Mesenchymal stem cell (in vitro differentiated cells and primary cell): Measurements from ENCODE around the gene CD8B.
A peak's percentile ranks its signal among the peaks of the same experiment; 100 is the strongest.

ENCODE experiments used
- DNase-seq: peaks from one replicate; pipeline ENCODE4 v3.0.0-alpha.2; 2013
- H2AFZ ChIP-seq: one replicate; pipeline ENCODE4 v1.6.1; 2013; ENCODE audit warnings: low read depth, mild to moderate bottlenecking, control low read depth, inconsistent platforms, low read length, moderate library complexity
- H2AK5ac ChIP-seq: 2 replicates; pipeline ENCODE4 v1.6.1; 2013; ENCODE audit warnings: low read length, moderate library complexity, mild to moderate bottlenecking, inconsistent platforms; ENCODE audit not compliant: severe bottlenecking
- H2BK120ac ChIP-seq: one replicate; pipeline ENCODE4 v1.6.1; 2013; ENCODE audit warnings: low read depth, mild to moderate bottlenecking, inconsistent platforms, low read length, moderate library complexity
- H2BK12ac ChIP-seq, 2 experiments: one replicate each; pipeline ENCODE4 v1.6.1; 2013; ENCODE audit warnings: inconsistent platforms in 2 of 2, low read length in 2 of 2, mild to moderate bottlenecking in 2 of 2, moderate library complexity in 2 of 2, control low read depth in 1 of 2
- H2BK15ac ChIP-seq: one replicate; pipeline ENCODE4 v1.6.1; 2013; ENCODE audit warnings: mild to moderate bottlenecking, low read depth, inconsistent platforms; ENCODE audit not compliant: poor library complexity, severe bottlenecking
- H2BK5ac ChIP-seq: 2 replicates; pipeline ENCODE4 v1.6.1; 2013; ENCODE audit warnings: low read depth, mild to moderate bottlenecking, low read length, control low read depth, inconsistent platforms; ENCODE audit not compliant: poor library complexity, severe bottlenecking
- H3K14ac ChIP-seq, 2 experiments: one replicate each; pipeline ENCODE4 v1.6.1; 2013; ENCODE audit warnings: inconsistent platforms in 2 of 2, low read length in 2 of 2, control low read depth in 1 of 2, mild to moderate bottlenecking in 1 of 2, moderate library complexity in 1 of 2
- H3K18ac ChIP-seq, 2 experiments: one replicate each; pipeline ENCODE4 v1.6.1; 2013; ENCODE audit warnings: inconsistent platforms in 2 of 2, low read length in 2 of 2, control low read depth in 1 of 2, low read depth in 1 of 2, mild to moderate bottlenecking in 1 of 2
- H3K23ac ChIP-seq, 2 experiments: one replicate each; pipeline ENCODE4 v1.6.1; 2013; ENCODE audit warnings: inconsistent platforms in 2 of 2, low read length in 2 of 2, mild to moderate bottlenecking in 2 of 2, moderate library complexity in 2 of 2, control low read depth in 1 of 2
- H3K27ac ChIP-seq: 2 replicates; pipeline ENCODE4 v1.5.1; 2013; ENCODE audit warnings: mild to moderate bottlenecking, moderate library complexity, low read length, control low read depth, inconsistent platforms; ENCODE audit not compliant: poor library complexity, severe bottlenecking
- H3K27me3 ChIP-seq, 2 experiments: 2 replicates each; pipeline versions ENCODE4 v1.6.1 to v1.7.0; 2013; ENCODE audit warnings: low read length in 2 of 2, mild to moderate bottlenecking in 2 of 2, moderate library complexity in 2 of 2, control low read depth in 1 of 2, inconsistent platforms in 1 of 2; ENCODE audit not compliant: control insufficient read depth in 1 of 2, insufficient read depth in 1 of 2
- H3K36me3 ChIP-seq, 2 experiments: 2 replicates each; pipeline versions ENCODE4 v1.6.1 to v1.7.0; 2013; ENCODE audit warnings: low read length in 2 of 2, control low read depth in 1 of 2, inconsistent platforms in 1 of 2, low read depth in 1 of 2, mild to moderate bottlenecking in 1 of 2; ENCODE audit not compliant: insufficient read depth in 2 of 2, control insufficient read depth in 1 of 2
- H3K4ac ChIP-seq, 2 experiments: one replicate each; pipeline ENCODE4 v1.6.1; 2013; ENCODE audit warnings: inconsistent platforms in 2 of 2, low read length in 2 of 2, mild to moderate bottlenecking in 2 of 2, moderate library complexity in 2 of 2, control low read depth in 1 of 2, low read depth in 1 of 2
- H3K4me1 ChIP-seq: 2 replicates; pipeline ENCODE4 v1.6.1; 2013; ENCODE audit warnings: low read depth, low read length, control low read depth; ENCODE audit not compliant: control insufficient read depth, insufficient read depth
- H3K4me2 ChIP-seq: 2 replicates; pipeline ENCODE4 v1.6.1; 2013; ENCODE audit warnings: low read length, mild to moderate bottlenecking, inconsistent platforms; ENCODE audit not compliant: poor library complexity, severe bottlenecking
- H3K4me3 ChIP-seq, 2 experiments: 2 replicates each; pipeline versions ENCODE4 v1.5.1 to v1.7.0; 2013; ENCODE audit warnings: low read length in 2 of 2, mild to moderate bottlenecking in 2 of 2, control low read depth in 1 of 2, low read depth in 1 of 2; ENCODE audit not compliant: insufficient read depth in 1 of 2
- H3K79me1 ChIP-seq: replicated peaks from 2 replicates; pipeline ENCODE4 v1.6.1; 2013; ENCODE audit warnings: mild to moderate bottlenecking, control low read depth, low read length, inconsistent platforms; ENCODE audit not compliant: poor library complexity, severe bottlenecking
- H3K9ac ChIP-seq: 2 replicates; pipeline ENCODE4 v1.7.0; 2013; ENCODE audit warnings: mild to moderate bottlenecking, low read length, moderate library complexity
- H3K9me3 ChIP-seq: 2 replicates; pipeline ENCODE4 v1.7.0; 2013; ENCODE audit warnings: mild to moderate bottlenecking, low read length; ENCODE audit not compliant: control insufficient read depth
- H4K8ac ChIP-seq: one replicate; pipeline ENCODE4 v1.6.1; 2013; ENCODE audit warnings: inconsistent platforms, mild to moderate bottlenecking, low read length, moderate library complexity
- H4K91ac ChIP-seq: one replicate; pipeline ENCODE4 v1.6.1; 2013; ENCODE audit warnings: mild to moderate bottlenecking, low read length, inconsistent platforms
- WGBS: methylation state at CpG from one replicate; pipeline ENCODE4 v1.1.7; 2013; ENCODE audit warnings: mixed read lengths; 5-methylcytosine and 5-hydroxymethylcytosine counted together

Gene CD8B

GRCh38 chr2:86791573-86791972 is 70.1 kb downstream of the CD8B start:
- Histone ChIP-seq H3K4me3 (no peak overlapping the region), H4K91ac (no peak overlapping the region), H2AK5ac (no peak overlapping the region), H4K8ac (no peak overlapping the region), H3K23ac (peak overlapping the region in 1 of 2 experiments; percentile 35), H2BK15ac (no peak overlapping the region), H2BK5ac (no peak overlapping the region), H3K18ac (no peak overlapping the region), H2AFZ (no peak overlapping the region), H2BK12ac (no peak overlapping the region), H3K14ac (no peak overlapping the region), H3K27ac (no peak overlapping the region), H2BK120ac (no peak overlapping the region), H3K9ac (no peak overlapping the region), H3K4me2 (no peak overlapping the region), H3K9me3 (peaks cover 12% of the 10 kb centered on the region), H3K27me3 (peaks cover 72 to 87% of the 10 kb centered on the region in 2 experiments), H3K4ac (no peak overlapping the region), H3K4me1 (peaks cover 17% of the 10 kb centered on the region), H3K79me1 (no peaks in the 10 kb centered on the region), H3K36me3 (no peaks in the 10 kb centered on the region)
- WGBS: 67% methylated on average over 7 of the region's 7 CpGs
- DNase-seq: no peak

DNA sequence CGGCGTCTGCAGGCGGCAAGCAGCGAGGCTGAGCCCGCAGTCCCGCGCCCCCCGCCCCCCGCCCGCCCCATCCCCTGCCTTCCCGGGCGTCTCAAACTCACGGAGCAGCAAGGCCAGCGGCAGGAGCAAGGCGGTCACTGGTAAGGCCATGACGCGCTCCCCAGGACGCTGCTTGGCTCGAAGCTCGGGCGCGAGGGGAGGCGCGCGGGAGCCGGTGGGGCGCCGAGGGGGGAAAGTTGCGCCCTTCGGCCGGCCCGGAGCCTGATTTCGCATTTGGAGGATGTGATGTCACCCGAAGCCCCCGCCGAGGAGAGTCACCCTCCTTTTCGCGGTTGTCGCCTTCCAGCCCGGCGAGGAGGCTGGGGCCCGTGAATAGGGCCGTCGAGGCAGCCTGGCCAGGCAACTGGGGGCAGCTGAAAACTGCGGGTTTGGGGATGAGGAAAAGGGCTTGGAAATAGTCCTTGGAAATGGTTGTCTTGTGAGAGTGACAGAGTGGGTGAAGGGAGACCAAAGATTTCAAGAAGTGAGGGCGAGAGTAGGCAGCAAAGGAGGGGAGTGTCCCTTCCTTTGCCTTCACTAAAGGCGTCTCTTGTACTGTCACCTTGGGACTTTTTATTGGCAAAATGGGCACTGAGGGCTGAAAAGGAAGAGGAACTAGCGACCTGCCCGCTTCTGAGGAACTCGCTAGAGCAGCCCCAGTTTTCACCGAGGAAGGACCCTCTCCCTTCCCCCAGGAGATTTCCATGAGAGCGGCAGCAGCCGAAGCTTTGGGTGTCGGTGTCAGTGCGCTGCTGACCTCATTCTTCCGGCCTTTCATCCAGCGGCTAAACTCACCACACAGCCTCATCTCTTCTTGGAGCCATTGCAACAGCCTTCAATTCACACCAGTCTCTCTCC is 70.8 kb downstream of the CD8B start, which contains the start of gene CD8A:
CD8A (minus strand) TSS at position 238 of the 897 bp plus-strand sequence; CDS start at position 150, 88 bp downstream.
- Histone ChIP-seq H3K18ac (no peak within 1 kb of the TSS), H3K27ac (no peak within 1 kb of the TSS), H3K9me3 (peaks cover 6% of the 10 kb centered on the region), H3K4ac (no peak within 1 kb of the TSS), H3K27me3 (peaks cover 76 to 90% of the 10 kb centered on the region in 2 experiments), H4K8ac (no peak within 1 kb of the TSS), H3K79me1 (no peaks in the 10 kb centered on the region), H2BK15ac (no peak within 1 kb of the TSS), H3K23ac (peak within 1 kb of the TSS in 1 of 2 experiments; percentile 35), H2BK120ac (no peak within 1 kb of the TSS), H2BK12ac (no peak within 1 kb of the TSS), H3K14ac (no peak within 1 kb of the TSS), H2AFZ (no peak within 1 kb of the TSS), H4K91ac (no peak within 1 kb of the TSS), H3K36me3 (no peaks in the 10 kb centered on the region), H3K4me2 (peak within 1 kb of the TSS; percentile 50), H3K4me1 (peaks cover 17% of the 10 kb centered on the region), H3K4me3 (peak within 1 kb of the TSS in 1 of 2 experiments; percentile 49), H2BK5ac (no peak within 1 kb of the TSS), H3K9ac (no peak within 1 kb of the TSS), H2AK5ac (no peak within 1 kb of the TSS)
- DNase-seq: peak; percentile 28
- 3% methylated on average over 48 of the region's 57 CpGs for WGBS

GRCh38 chr2:86790134-86790675 is 71.5 kb downstream of the CD8B start:
- Histone ChIP-seq H3K4me3 (no peak overlapping the region), H3K27ac (no peak overlapping the region), H3K4me1 (peaks cover 17% of the 10 kb centered on the region), H3K9me3 (peaks cover 2% of the 10 kb centered on the region), H3K9ac (no peak overlapping the region), H3K4me2 (peak overlapping the region; percentile 50), H3K18ac (no peak overlapping the region), H3K4ac (no peak overlapping the region), H2AK5ac (no peak overlapping the region), H3K23ac (no peak overlapping the region), H4K8ac (no peak overlapping the region), H2BK12ac (no peak overlapping the region), H3K27me3 (peaks cover 80 to 93% of the 10 kb centered on the region in 2 experiments), H2BK15ac (no peak overlapping the region), H3K14ac (no peak overlapping the region), H2AFZ (no peak overlapping the region), H4K91ac (no peak overlapping the region), H3K36me3 (no peaks in the 10 kb centered on the region), H2BK5ac (no peak overlapping the region), H2BK120ac (no peak overlapping the region), H3K79me1 (no peaks in the 10 kb centered on the region)
- WGBS: 17% methylated on average over 31 of the region's 40 CpGs
- no peak for DNase-seq

- H4K8ac ChIP-seq: no peak overlapping the region
- no peak for DNase-seq
- no peak overlapping the region for H2BK5ac ChIP-seq
- peaks cover 75 to 90% of the 10 kb centered on the region in 2 experiments for H3K27me3 ChIP-seq
- H2BK12ac ChIP-seq: no peak overlapping the region
- H3K23ac ChIP-seq: no peak overlapping the region
- no peak overlapping the region for H3K14ac ChIP-seq
- no peak overlapping the region for H3K4me3 ChIP-seq
- no peak overlapping the region for H2BK120ac ChIP-seq
- 25% methylated on average over 26 of the region's 40 CpGs for WGBS
- no peak overlapping the region for H3K4ac ChIP-seq
- H3K4me1 ChIP-seq: peaks cover 17% of the 10 kb centered on the region
- no peak overlapping the region for H3K27ac ChIP-seq
- no peak overlapping the region for H3K4me2 ChIP-seq
- H3K9me3 ChIP-seq: no peaks in the 10 kb centered on the region
- H2AK5ac ChIP-seq: no peak overlapping the region
- no peak overlapping the region for H3K18ac ChIP-seq
- no peak overlapping the region for H2AFZ ChIP-seq
- H2BK15ac ChIP-seq: no peak overlapping the region
- no peaks in the 10 kb centered on the region for H3K36me3 ChIP-seq
- no peak overlapping the region for H4K91ac ChIP-seq
- no peak overlapping the region for H3K9ac ChIP-seq
- no peaks in the 10 kb centered on the region for H3K79me1 ChIP-seq
These were observed 72.0 kb downstream of the CD8B start for GRCh38 chr2:86789687-86790133.
